Measurements from ENCODE around the gene SHISA7. TPM values are rescaled to one million over a fixed set of nuclear protein-coding genes. Genes with fewer than 3 reads are reported as not detected.

SHISA7 gene
- not detected for total RNA-seq

- Mint-ChIP-seq H3K36me3 (peaks cover 8% of the 10 kb centered on the region), H3K4me3 (no peak within 1 kb of the TSS), H3K27ac (no peak within 1 kb of the TSS), H3K4me1 (ENCODE audit: low read depth in 2 of 2) (peaks cover 11 to 17% of the 10 kb centered on the region in 2 donors), H3K27me3 (peaks cover 50 to 56% of the 10 kb centered on the region in 2 donors), H3K9me3 (no peaks in the 10 kb centered on the region)
- DNase-seq (ENCODE audit: low spot score) (no peak), ATAC-seq (no peak)
Observed at GRCh38 chr19:55443045-55443823, at the start of gene SHISA7. TSS of gene SHISA7 (minus strand) at chr19:55443300. CDS start at chr19:55442863, 437 bp downstream.

- Mint-ChIP-seq H3K27ac (no peak overlapping the region), H3K9me3 (no peaks in the 10 kb centered on the region), H3K4me3 (no peak overlapping the region), H3K27me3 (peaks cover 0 to 6% of the 10 kb centered on the region in 2 donors), H3K4me1 (ENCODE audit: low read depth in 2 of 2) (no peaks in the 10 kb centered on the region), H3K36me3 (no peaks in the 10 kb centered on the region)
- ATAC-seq (no peak), DNase-seq (ENCODE audit: low spot score) (no peak)
Observed at GRCh38 chr19:55492362-55492944, 49.4 kb upstream of the SHISA7 start.

GRCh38 chr19:55491546-55492360 is 48.7 kb upstream of the SHISA7 start:
- no peak for ATAC-seq

GRCh38 chr19:55490478-55491432 is 47.7 kb upstream of the SHISA7 start:
- no peaks in the 10 kb centered on the region for H3K36me3 Mint-ChIP-seq
- peaks cover 4 to 6% of the 10 kb centered on the region in 2 donors for H3K4me1 Mint-ChIP-seq (ENCODE audit: low read depth in 2 of 2)
- ATAC-seq, result no peak
- no peak for DNase-seq (ENCODE audit: low spot score)
- H3K27ac Mint-ChIP-seq, result no peak overlapping the region
- H3K9me3 Mint-ChIP-seq, result no peaks in the 10 kb centered on the region
- no peak overlapping the region for H3K4me3 Mint-ChIP-seq
- peaks cover 0 to 8% of the 10 kb centered on the region in 2 donors for H3K27me3 Mint-ChIP-seq

More at GRCh38 chr19:55491546-55492360, 48.7 kb upstream of the SHISA7 start:
- Mint-ChIP-seq H3K9me3 (no peaks in the 10 kb centered on the region), H3K4me1 (ENCODE audit: low read depth in 2 of 2) (no peaks in the 10 kb centered on the region), H3K4me3 (no peak overlapping the region), H3K36me3 (no peaks in the 10 kb centered on the region), H3K27ac (no peak overlapping the region), H3K27me3 (peaks cover 0 to 6% of the 10 kb centered on the region in 2 donors)
- DNase-seq (ENCODE audit: low spot score), result no peak

GRCh38 chr19:55489711-55490477 is 46.8 kb upstream of the SHISA7 start:
- no peaks in the 10 kb centered on the region for H3K36me3 Mint-ChIP-seq

DNA sequence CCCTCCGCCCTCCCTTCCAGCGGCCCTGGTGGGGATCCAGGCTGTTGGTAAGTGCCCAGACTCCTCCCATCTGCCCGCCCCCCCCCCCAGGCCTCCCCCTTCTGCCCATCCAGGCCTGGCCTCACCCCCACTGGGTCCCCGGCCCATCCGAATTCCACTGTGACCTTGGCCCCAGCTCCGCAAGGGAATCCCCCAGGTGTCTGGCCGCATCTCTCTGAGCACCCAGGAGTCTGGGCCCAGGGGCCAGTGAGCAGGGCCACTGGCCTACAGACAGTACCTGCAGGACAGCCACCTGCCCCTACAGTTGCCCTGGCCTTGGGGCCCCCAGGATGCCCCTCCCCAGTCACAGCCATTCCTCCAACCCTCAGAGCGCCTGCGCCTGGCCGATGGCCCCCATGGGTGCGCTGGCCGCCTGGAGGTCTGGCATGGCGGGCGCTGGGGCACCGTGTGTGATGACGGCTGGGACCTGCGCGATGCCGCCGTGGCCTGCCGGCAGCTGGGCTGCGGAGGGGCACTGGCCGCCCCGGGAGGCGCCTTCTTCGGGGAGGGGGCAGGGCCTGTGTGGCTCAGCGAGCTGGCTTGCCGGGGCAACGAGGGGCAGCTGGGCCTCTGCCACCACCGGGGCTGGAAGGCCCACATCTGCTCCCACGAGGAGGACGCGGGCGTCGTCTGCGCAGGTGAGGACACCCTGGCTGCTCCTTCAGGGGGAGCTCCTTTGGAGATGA is 46.0 kb upstream of the SHISA7 start:
- Mint-ChIP-seq H3K9me3 (no peaks in the 10 kb centered on the region), H3K4me3 (no peak overlapping the region), H3K4me1 (ENCODE audit: low read depth in 2 of 2) (peaks cover 4 to 6% of the 10 kb centered on the region in 2 donors), H3K27me3 (peaks cover 0 to 8% of the 10 kb centered on the region in 2 donors), H3K36me3 (no peaks in the 10 kb centered on the region), H3K27ac (no peak overlapping the region)
- DNase-seq (ENCODE audit: low spot score) (no peak), ATAC-seq (no peak)

More at GRCh38 chr19:55489711-55490477, 46.8 kb upstream of the SHISA7 start:
- Mint-ChIP-seq H3K9me3 (no peaks in the 10 kb centered on the region), H3K4me3 (no peak overlapping the region), H3K27me3 (peaks cover 0 to 8% of the 10 kb centered on the region in 2 donors), H3K4me1 (ENCODE audit: low read depth in 2 of 2) (peaks cover 4 to 6% of the 10 kb centered on the region in 2 donors), H3K27ac (no peak overlapping the region)
- no peak for ATAC-seq
- DNase-seq (ENCODE audit: low spot score), result no peak

- H3K36me3 Mint-ChIP-seq, result no peaks in the 10 kb centered on the region
- no peak within 1 kb of the TSS for H3K4me3 Mint-ChIP-seq
- no peak within 1 kb of the TSS for H3K27ac Mint-ChIP-seq
- no peaks in the 10 kb centered on the region for H3K9me3 Mint-ChIP-seq
- no peak for DNase-seq (ENCODE audit: low spot score)
- no peak for ATAC-seq
- H3K4me1 Mint-ChIP-seq (ENCODE audit: low read depth in 2 of 2), result peaks cover 4 to 6% of the 10 kb centered on the region in 2 donors
- peaks cover 0 to 8% of the 10 kb centered on the region in 2 donors for H3K27me3 Mint-ChIP-seq
Observed at GRCh38 chr19:55487924-55488687, 45.0 kb upstream of the SHISA7 start, which contains the start of gene SSC5D. TSS of gene SSC5D (plus strand) at chr19:55488436. CDS start at chr19:55488590, 154 bp downstream.

DNA sequence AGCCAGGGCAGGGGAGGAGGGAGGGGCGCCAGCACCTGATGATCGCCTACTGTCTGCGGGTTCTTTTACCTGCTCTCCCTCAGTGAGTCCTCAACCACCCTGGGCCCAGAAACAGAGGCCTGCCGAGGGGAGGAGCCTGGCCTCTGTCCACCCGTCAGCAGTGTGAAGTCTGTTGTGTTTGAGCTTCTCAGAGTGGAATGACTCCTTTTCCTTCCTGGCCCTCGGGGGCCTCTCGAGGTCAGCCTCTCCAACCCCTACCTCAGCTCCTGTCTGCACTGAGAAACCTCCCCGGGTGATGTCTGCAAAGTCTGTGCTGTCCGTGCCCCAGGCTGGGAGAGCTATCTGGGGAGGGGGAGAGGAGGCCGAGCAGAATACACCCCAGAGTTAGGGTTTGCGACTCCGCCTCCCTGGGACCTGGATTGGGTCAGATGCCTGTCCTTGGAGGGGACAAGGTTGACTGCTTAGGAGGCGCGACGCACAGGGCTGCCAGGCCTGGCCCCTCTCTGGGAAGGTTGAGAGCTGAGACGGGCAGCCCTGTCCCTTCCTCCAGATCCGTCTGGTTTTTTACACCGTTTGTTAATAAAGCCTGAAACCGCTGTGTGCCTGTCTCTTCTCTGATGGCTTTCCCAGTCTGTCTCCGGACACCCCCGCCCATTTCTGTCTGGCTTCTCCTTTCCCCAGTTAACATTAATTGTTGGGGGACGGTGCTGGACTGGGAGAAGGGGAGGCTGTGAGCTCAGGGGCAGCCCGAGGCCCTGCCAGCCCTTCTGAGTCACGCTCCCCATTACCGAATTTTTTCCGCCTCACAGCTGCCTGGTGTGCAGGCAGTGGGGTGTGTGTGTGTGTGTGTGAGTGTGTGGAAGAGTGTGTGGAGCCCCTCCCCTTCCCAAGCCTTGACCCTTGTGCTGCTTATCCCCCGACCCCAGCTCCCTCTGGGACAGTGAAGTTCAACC is 44.1 kb upstream of the SHISA7 start:
- DNase-seq (ENCODE audit: low spot score) (no peak), ATAC-seq (no peak)
- no peak overlapping the region for H3K27ac Mint-ChIP-seq
- H3K9me3 Mint-ChIP-seq, result no peaks in the 10 kb centered on the region
- H3K36me3 Mint-ChIP-seq, result no peaks in the 10 kb centered on the region
- no peak overlapping the region for H3K4me3 Mint-ChIP-seq
- H3K4me1 Mint-ChIP-seq (ENCODE audit: low read depth in 2 of 2), result peaks cover 4 to 6% of the 10 kb centered on the region in 2 donors
- peaks cover 0 to 6% of the 10 kb centered on the region in 2 donors for H3K27me3 Mint-ChIP-seq

- H3K27me3 Mint-ChIP-seq, result peaks cover 0 to 3% of the 10 kb centered on the region in 2 donors
- ATAC-seq, result no peak
- H3K27ac Mint-ChIP-seq, result no peak overlapping the region
- no peak for DNase-seq (ENCODE audit: low spot score)
- peak overlapping the region; percentile 88 for H3K4me3 Mint-ChIP-seq
- peaks cover 4 to 6% of the 10 kb centered on the region in 2 donors for H3K4me1 Mint-ChIP-seq (ENCODE audit: low read depth in 2 of 2)
- H3K9me3 Mint-ChIP-seq, result no peaks in the 10 kb centered on the region
- H3K36me3 Mint-ChIP-seq, result no peaks in the 10 kb centered on the region
Observed at GRCh38 chr19:55486043-55486970, 43.2 kb upstream of the SHISA7 start.

Data from natural killer cell treated with Interleukin-12 subunit alpha and Interleukin-12 subunit beta and Interleukin-15 and Interleukin-18, amount 100 ng/mL, for 72 hours (primary cell).